ENCODE data around the gene NKAIN1. TPM values are rescaled to one million over a fixed set of nuclear protein-coding genes. Genes with fewer than 3 reads are reported as not detected.
"Not testable (repeated sequence)": the region's sequence is repeated elsewhere in the genome, so short reads cannot be mapped to it uniquely, and the experiment has no call there.

The NKAIN1 gene
- polyA plus RNA-seq (ENCODE audit: insufficient read length in 4 of 4), result 1 to 10 TPM; 3.7 to 5.0 (median 3.9) TPM

DNA sequence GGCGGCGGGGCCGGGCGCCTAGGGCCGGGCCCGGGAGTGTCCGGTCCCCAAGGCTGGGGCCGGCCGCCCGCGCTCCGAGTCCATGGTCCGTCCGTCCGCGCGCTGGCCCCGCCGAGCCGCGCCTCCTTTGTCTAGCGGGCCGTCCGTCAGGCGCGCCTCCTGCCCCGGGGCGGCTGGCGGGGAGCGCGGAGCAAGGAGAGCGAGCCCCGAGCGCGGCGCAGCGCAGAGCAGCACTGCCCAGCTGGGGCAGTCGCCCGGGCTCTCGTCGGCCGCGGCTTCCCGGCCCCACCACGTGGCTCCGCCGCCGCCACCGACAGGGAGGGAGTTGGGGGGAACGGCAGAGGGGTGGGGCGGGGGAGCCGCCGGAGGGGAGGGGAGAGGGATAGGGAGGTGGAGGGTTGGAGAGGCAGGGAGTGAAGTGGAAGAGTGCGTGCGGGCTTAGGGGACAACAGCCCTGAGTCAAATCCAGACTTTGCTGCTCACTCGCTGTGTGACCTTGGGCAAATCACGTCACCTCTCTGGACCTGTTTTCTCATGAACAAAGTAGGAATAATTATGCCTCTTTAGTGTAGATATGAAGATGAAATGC is at the start of gene NKAIN1:
Gene NKAIN1 (minus strand): TSS at position 235 of the 589 bp plus-strand sequence. CDS start 340 bp downstream, outside the sequence.
- no peak for DNase-seq (ENCODE audit: low read depth in 4 of 4, low spot score in 3 of 4)

GRCh38 chr1:31289021-31289420 is 49.3 kb upstream of the NKAIN1 start:
- DNase-seq (ENCODE audit: low read depth in 4 of 4, low spot score in 3 of 4), result no peak

GRCh38 chr1:31287791-31288190 is 48.1 kb upstream of the NKAIN1 start:
- not testable (repeated sequence) for DNase-seq (ENCODE audit: low read depth in 4 of 4, low spot score in 3 of 4)

GRCh38 chr1:31282426-31282825 is 42.7 kb upstream of the NKAIN1 start:
- not testable (repeated sequence) for DNase-seq (ENCODE audit: low read depth in 4 of 4, low spot score in 3 of 4)

DNA sequence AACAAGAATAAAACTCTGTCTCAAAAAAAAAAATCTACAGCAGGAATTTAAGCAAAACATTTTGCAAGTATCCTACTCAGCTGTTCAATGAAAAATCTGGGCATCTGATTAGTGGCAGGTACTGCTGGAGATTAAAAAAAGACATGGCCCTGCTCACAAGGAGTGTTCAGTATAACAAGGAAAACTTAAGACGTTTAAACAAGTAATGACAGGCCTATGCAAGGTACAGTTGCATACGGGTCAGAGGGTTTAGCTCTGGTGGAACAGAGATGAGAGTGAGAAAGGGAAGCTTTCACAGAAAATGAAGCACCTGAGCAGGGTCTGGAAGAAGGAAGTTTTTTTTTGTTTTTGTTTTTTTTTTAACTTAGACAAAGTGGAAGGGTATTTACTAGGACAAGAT is 33.9 kb upstream of the NKAIN1 start:
- no peak for DNase-seq (ENCODE audit: low read depth in 4 of 4, low spot score in 3 of 4)

DNA sequence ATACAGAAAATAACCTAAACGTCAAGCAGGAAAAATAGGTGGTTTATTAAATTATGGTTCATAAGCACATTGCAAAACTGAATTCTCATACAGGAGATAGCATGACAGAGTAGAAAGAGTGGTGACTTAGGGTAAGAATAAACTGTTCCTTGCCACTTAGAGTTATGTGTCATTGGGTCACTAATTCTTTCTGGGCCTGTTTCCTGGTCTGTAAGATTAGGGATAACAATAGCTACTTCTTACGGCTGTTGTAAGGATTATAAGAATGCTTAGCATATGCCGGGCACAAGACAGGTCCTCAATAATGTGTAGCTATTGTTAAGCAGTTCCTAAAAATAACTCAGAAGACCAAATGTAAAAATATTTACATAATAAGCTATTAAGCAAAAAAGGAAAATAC is 32.7 kb upstream of the NKAIN1 start:
- DNase-seq (ENCODE audit: low read depth in 4 of 4, low spot score in 3 of 4), result no peak

DNA sequence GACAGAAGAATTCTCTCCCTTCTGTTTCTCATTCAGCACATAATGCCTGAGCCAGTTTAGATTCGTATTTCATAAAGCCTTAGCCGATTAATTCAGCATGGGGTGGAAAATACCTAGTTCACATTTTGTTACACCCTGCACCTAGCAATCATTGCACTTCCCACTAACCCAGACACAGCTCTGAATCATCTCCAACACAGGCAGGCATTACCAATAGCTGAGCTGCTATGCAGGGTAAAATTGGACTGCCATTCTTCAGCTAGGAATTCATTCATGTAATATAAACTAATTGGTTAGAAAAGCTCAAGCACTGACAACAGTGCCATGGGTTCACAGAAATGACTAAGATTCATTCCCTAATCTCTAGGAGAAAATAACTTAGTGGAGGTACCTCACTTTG is 26.9 kb upstream of the NKAIN1 start:
- DNase-seq (ENCODE audit: low read depth in 4 of 4, low spot score in 3 of 4), result no peak

DNA sequence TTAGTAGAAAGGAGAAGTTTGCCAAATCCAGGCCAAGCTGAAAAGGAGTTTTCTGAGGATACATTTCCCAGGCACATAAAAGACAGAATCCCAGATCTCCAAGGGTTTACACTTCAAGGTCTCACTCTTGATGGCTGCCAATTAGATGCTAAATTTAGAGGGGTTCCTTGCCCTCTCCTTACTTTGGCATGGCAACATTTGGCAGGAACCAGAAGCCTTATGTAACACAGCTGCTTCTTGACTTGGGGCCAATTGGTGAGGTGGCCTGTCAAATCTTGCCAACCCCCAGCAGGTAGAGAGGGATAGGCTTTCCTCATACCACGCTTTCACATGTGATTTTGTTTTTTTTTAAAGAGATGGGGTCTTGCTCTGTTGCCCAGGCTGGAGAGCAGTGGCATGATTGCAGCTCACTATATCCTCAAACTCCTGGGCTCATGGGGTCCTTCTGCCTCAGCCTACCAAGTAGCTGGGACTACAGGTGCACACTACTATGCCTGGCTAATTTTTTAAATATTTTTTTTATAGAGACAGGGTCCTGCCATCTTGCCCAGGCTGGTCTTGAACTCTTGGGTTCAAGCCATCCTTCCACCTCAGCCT is 25.2 kb upstream of the NKAIN1 start:
- no peak for DNase-seq (ENCODE audit: low read depth in 4 of 4, low spot score in 3 of 4)

DNA sequence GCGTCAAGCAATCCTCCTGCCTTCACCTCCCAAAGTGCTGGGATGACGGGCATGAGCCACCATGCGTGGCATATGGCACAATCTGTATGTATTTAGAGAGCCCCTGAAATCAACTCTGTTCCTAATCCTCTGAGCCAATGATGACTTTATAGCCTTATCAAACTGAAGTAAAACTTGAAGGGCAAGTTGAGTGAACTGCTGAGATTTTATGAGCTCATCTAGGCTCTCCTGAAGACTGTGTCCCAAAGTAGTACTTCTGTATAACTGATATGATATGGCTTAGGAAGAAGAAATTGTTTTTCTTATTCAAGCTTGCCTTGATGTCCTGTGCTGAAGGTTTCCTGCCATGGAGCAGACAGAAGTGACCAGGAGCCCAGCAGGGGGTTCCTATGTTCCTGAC is 23.7 kb upstream of the NKAIN1 start:
- no peak for DNase-seq (ENCODE audit: low read depth in 4 of 4, low spot score in 3 of 4)

DNA sequence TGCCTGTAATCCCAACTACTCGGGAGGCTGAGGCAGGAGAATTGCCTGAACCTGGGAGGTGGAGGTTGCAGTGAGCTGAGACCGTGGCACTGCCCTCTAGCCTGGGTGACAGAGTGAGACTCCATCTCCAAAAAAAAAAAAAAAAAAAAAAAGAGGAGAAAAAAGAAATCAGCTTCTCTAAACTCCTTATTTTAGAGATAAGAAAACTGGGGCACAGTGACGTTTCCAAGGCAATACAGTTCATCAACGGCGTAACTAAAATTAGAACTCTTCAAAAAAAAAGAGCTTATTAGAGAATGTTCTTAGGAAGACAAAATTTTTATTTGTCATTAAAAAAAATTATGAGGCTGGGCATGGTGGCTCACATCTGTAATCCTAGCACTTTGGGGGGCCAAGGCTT is 22.7 kb upstream of the NKAIN1 start:
- not testable (repeated sequence) for DNase-seq (ENCODE audit: low read depth in 4 of 4, low spot score in 3 of 4)

- no peak for DNase-seq (ENCODE audit: low read depth in 4 of 4, low spot score in 3 of 4)
Measured at GRCh38 chr1:31261916-31262315, 22.2 kb upstream of the NKAIN1 start.

DNA sequence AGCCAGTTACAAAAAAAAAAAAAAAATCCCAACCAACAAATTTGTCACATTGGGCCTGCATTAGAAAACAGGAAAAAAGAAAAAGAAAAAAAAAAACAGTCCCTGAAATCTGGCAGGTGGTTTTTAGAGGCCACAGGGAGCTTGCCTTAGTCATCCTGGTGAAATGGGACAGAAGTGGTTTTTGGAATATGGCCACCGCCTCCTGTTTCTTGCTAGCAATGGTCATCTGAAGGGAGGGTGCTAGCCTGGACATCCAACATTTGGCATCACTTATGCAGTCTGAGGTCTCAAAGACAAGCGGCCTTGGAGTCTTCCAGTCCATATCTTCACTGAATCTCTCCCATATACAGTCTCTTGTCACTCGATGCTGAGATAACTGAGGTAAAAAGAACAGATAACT is 20.1 kb upstream of the NKAIN1 start:
- no peak for DNase-seq (ENCODE audit: low read depth in 4 of 4, low spot score in 3 of 4)

DNA sequence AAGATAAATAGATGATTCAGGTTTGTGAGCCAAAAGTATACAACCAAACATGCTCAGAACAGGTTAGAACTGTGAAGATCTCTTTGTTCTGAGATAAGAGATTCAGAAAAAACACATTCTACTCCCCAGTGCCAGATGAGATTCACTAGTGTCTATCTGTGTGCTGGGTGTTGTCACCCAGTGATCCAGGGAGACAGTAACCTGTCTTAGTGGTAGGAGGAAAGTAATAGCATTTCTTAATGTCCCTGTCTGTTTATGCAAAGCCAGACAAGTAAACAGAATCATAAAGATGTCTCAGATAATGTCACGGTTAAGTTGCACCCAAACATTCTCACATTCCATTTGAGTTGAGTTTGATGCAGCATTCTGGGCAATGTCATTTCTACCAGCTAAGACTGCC is 18.9 kb upstream of the NKAIN1 start:
- no peak for DNase-seq (ENCODE audit: low read depth in 4 of 4, low spot score in 3 of 4)

GRCh38 chr1:31257213-31257612 is 17.5 kb upstream of the NKAIN1 start:
- DNase-seq (ENCODE audit: low read depth in 4 of 4, low spot score in 3 of 4), result no peak

DNA sequence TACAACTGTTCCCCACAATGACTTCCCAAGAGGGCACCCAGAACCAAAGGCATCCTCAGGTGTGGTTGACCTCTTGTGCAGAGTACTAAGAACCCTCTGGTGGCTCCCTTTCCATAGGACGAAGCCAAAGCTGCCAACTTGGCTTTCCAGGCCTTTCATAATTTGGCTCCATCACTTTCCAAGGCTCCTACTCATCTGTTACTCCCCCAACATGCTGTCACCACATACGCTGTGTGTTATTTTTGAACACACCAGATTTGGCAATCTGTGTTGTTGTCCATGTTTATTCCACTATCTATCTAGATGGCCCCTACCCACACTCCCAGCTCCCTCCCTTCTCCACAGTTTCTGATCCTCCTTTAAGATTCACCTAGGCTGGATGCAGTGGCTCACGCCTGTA is 10.2 kb upstream of the NKAIN1 start:
- DNase-seq (ENCODE audit: low read depth in 4 of 4, low spot score in 3 of 4), result no peak

- DNase-seq (ENCODE audit: low read depth in 4 of 4, low spot score in 3 of 4), result no peak
Measured at GRCh38 chr1:31248276-31248675, 8.6 kb upstream of the NKAIN1 start.

DNA sequence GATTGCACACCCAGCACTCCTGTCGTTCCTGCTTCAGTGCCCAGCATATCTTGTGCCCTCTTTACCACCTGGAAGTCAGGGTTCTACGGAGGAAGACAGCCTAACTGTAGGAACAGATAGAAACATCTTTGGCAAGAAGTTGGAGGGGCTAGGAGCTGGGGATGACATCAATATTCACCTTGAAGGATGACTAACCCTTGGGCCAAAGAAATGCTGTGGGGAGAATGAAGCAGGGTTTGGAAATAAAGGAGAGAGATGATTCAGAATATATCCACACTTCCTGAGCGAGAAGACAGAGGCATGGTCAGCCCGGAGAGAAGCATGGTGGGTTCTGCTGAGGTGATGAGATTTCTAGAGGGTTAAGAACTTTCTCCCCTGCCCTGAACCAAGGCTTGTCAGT is 4.6 kb upstream of the NKAIN1 start:
- no peak for DNase-seq (ENCODE audit: low read depth in 4 of 4, low spot score in 3 of 4)

- DNase-seq (ENCODE audit: low read depth in 4 of 4, low spot score in 3 of 4), result no peak
Measured at GRCh38 chr1:31243501-31244286, 4.0 kb upstream of the NKAIN1 start.

DNA sequence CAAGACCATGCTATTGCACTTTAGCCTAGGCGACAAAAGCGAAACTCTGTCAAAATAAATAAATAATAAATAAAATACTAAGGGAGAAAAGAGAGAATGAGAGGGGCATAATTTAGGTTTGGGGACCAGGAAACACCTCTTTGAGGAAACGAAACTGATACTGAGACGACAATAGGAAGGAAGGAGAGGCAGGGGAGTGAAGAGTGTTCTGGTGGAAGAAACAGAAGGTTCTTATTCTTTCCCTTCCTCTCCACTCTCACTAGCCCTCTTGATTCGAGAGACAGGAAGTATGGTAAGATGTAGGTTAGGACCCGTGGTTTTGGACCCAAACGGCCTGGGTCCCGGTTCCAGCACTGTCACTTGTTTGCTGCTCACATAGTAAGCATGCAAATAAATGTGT is 1.6 kb upstream of the NKAIN1 start:
- no peak for DNase-seq (ENCODE audit: low read depth in 4 of 4, low spot score in 3 of 4)

DNA sequence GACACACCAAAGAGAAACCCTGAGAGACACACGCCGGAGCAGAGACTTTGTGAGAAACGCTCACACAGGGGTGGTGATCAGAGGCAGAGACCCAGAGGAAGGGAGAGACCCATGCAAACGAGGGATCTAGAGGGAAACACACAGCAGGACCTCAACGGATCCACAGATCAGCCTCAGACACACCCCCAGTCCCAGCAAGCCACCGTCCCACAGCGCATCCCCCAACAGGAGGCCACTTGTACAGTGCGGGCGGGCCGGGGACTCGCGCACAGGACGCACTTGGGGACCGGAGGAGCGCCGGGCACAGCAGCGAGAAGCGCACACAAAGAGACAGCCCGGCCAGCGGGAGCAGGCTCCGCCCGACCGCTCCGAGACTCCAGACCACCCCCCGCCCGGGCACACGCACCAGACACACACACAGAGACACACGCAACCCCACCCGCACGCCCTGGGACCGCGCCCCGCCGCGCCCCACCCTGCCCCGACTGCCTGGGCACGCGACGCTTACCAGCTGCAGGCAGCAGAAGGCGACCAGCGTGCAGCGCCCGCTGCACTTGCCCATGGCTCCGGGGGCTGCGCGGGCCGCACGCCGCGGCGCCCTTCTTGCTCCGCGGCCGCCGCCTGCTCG is 587 bp downstream of the NKAIN1 start:
- peak in 1 of 4 donors; percentile 16 for DNase-seq (ENCODE audit: low read depth in 4 of 4, low spot score in 3 of 4)

DNA sequence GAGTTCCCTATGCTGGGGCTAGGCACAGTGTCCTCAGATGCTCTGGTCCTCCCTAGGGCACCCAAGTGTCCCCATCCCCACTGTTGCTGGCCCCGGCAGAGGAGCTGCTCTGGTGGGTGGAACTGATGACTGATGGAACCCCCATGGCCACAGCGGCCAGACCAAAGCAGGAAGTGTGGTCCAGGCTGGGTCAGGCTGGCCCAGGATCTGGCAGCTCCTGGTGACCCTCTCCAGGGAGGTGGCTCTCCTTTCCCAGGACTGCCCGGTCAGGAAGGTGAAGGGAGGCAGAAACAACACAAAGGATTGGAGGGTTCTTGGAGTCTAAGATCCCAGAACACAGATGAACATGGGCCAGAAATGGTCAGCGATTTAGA is 1.1 kb downstream of the NKAIN1 start:
- no peak for DNase-seq (ENCODE audit: low read depth in 4 of 4, low spot score in 3 of 4)

DNA sequence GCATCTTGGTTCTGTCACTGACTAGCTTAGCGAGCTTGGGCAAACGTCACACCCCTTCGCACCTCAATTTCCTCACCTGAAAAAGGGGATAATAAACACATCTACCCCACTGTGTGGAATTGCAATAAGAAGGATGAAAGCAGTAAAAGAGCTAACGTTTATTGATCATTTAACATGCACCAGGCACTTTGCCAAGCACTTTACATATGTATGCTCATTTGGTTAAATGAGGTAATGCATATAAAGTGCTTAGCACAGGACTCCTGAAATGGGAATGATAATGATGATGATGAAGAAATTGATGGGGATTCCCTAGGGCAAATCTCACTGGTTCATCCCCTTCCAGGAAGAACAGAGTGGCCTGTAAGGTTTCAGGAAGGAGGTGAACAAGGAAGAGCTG is 4.8 kb downstream of the NKAIN1 start:
- no peak for DNase-seq (ENCODE audit: low read depth in 4 of 4, low spot score in 3 of 4)
